ENCODE measurements around the gene ITPKB.

Gene ITPKB

GRCh38 chr1:226597616-226598454, 141.2 kb downstream of the ITPKB start:
- DNase-seq, result no peak

DNA sequence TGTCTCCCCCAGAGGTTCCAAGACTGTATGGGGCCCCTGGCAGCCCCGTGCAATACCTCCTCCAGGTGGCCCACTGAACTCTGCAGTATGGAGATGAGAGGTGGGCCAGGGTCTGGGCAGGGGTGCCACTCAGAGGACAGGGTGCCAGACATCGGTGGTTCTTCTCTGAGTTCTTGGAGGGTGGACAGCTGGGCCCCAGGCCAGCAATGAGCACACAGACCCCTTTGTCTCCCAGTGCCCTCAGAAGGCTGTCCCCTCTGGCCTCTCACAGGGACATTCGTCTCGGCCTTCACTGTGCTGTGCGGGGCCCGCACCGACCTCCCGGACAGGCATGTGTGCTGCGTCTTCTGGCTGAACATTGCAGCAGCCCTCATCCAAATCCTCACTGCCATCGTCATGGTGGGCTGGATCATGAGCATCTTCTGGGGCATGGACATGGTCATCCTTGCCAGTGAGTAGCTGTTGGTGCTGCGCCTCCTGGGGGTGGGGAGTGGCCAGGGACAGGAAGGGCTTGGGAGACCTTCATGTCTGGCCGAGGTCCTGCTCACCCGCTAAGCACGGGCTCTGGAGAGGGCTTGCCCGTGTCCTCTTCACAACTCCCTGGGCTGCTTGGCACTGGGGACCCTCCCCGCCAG, 142.4 kb downstream of the ITPKB start:
- DNase-seq, result no peak

- no peak for DNase-seq
Measured at GRCh38 chr1:226593541-226593940, 145.5 kb downstream of the ITPKB start.

- no peak for DNase-seq
Measured at GRCh38 chr1:226590614-226591013, 148.5 kb downstream of the ITPKB start.

GRCh38 chr1:226589008-226589733, 149.9 kb downstream of the ITPKB start:
- no peak for DNase-seq

DNA sequence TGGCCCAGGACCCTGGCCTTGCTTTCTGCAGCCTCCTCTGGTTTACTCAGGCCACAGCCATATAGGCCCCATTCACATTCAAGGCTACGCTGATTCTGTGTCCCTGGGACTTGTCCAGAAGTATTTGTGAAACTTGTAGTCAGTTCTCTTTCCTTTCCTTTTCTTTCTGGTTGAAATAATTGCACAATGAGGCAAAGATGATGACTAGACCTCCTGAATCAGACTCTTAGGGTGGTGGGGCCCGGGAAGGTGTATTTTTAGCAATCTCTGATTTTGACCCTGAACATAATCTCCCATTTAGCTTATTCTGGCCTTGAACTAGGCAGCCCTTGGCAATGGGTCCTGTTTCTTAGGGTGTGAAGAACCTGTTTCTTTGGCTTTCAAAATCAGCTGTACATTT, 150.6 kb downstream of the ITPKB start:
- DNase-seq, result no peak

- no peak for DNase-seq
Measured at GRCh38 chr1:226586650-226587422, 152.2 kb downstream of the ITPKB start.

- no peak for DNase-seq
Measured at GRCh38 chr1:226586116-226586515, 153.0 kb downstream of the ITPKB start.

- no peak for DNase-seq
Measured at GRCh38 chr1:226584164-226584563, 154.9 kb downstream of the ITPKB start.

GRCh38 chr1:226582966-226583365, 156.1 kb downstream of the ITPKB start:
- DNase-seq, result no peak

Data from SHP77 (cell line).